ENCODE results near the gene SLC6A9.

Gene SLC6A9

GRCh38 chr1:44031252-44032169, at the start of gene SLC6A9:
Gene SLC6A9 (minus strand): TSS chr1:44031462. CDS start chr1:44024277, 7,185 bp downstream.
- peak; percentile 46 for DNase-seq

- no peak for DNase-seq
Measured at GRCh38 chr1:44079566-44079965, 48.3 kb upstream of the SLC6A9 start.

DNA sequence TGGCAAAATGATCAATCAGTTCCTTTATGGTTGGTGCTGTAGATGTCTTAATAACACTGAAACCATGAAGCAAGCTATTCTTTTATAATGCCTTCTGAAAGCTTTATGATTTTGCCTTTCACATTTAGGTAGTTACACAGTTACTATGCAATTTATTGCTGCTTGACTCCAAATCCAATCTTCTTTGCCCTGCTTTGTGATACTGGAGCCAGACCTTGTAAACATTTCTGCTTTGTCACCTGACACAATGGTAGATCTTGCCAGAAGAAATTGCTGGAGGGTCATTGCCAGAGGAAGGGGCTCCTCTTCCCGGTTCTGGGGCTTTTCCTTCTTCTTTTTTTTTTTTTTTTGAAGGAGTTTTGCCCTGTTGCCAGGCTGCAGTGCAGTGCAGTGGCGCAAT, 46.8 kb upstream of the SLC6A9 start:
- DNase-seq: no peak

GRCh38 chr1:44077421-44077820, 46.2 kb upstream of the SLC6A9 start:
- no peak for DNase-seq

GRCh38 chr1:44076066-44076465, 44.8 kb upstream of the SLC6A9 start:
- DNase-seq: no peak

DNA sequence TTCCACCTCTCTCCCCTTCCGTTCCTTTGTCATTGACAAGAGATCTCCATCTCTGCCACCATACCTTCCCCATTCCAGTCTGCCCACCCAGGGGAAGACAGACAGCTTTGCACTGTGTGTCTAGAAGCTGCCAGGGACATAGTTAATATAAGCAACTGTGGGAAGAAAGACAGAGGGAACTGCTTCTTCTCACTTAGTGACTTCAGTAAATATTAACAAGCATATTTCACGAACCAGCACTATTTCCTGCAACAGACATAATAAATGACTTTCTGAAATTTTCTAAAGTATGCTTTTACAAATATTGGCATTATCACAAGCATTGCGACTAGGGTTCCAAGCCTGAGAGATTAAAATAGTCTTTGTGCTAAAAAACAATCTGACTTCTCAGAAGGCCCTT, 43.2 kb upstream of the SLC6A9 start:
- DNase-seq: no peak

- no peak for DNase-seq
Measured at GRCh38 chr1:44073528-44073927, 42.3 kb upstream of the SLC6A9 start.

DNA sequence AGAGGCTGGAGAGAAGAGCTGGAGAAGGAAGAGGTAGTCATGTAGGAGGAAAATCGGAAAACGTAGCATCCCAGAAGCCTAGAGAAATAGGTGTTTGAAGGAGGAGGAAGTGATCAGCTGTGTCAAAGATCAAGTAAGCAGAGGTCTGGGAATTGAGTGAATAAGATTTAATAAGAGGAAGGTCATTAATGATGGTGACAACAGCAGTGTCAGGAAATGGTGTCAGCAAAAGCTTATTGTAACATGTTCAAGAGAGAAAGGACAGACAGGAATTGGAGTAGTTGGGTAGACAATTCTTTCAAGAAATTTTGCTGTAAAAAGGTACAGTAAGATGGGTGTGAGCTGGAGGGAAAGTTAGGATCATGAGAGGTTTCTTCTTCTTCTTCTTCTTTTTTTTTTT, 41.6 kb upstream of the SLC6A9 start:
- DNase-seq: no peak

GRCh38 chr1:44072204-44072603, 40.9 kb upstream of the SLC6A9 start:
- no peak for DNase-seq

DNA sequence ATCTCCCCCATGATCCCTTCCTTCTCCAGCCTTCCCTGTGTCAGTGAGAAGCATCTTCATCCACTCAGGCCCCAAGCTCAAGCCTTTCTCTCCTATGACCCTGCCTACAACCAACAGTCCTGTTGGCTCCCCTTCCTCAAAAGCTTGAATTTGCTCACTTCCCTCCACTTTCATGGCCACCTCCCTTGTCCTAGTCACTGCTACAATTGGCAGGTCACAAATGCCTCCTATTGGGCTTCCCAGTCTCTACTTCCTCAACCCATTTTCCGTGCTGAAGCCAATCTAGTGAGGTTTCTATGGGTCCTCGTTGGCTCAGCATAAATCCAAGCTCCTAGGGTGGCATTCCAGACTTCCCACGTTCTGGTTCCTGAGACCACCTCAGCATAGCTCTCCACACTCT, 40.2 kb upstream of the SLC6A9 start:
- DNase-seq: no peak

DNA sequence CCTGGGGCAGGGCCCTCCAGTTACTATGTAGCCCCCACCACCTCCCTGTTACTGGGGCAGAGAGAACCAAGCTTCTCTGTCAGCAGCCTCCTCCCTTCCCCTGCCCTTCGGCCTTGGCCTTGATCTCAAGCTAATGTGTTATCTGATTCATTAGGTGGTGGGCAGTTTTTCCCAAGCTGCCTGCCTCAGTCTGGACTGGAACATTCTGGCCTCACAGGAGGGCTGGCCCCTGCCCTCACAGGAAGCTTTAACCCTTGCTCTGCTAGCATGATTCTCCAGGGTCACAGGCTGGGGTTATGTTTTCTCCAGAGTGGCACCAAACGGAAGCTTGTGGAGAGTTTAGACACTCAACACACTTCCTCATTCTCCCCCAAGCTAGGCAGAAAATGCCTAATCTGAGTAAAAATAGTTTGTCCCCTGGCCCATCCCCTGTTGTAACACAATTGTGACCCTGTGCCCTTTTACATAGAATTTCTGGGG, 37.2 kb upstream of the SLC6A9 start:
- no peak for DNase-seq

DNA sequence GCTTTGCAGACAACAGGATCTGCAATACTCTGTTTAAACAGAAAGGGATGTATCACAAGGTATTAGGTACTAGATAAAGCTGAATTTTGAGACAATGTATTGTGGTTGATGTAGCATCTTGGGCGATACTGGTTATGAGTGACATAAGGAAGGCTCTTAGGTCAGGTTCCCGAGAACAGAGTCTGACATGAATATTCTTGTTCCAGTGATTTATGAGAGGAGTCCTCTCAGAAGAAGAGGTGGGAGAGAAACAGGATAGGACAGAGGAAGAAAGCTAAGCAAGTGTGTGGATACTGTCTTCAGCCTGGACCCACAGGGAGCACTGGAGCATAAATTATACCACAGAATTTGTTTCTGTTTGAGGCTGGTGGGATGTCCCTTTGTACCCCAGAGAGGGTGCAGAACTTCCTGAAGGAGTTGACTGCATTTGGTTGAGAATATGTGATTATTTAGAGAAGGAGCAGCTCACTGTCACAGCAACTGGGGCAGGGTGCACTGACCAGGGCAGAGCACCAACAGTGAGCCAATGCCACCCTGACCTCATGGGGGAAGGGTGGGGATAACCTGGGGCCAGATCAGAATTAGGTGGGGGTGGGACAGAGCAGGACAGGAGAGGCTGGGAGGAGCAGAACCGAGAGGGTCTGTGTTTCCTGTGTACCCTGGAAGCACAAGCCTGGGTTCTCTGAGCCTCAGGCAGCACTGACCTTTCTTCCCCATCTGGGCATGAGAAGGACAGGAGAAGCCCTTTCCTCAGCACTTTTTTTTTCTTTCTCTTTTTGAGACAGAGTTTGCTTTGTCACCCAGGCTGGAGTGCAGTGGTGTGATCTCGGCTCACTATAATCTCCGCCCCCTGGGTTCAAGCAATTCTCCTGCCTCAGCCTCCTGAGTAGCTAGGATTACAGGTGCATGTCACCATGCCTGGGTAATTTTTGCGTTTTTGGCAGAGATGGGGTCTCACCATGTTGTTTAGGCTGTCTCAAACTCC, 36.3 kb upstream of the SLC6A9 start:
- no peak for DNase-seq

DNA sequence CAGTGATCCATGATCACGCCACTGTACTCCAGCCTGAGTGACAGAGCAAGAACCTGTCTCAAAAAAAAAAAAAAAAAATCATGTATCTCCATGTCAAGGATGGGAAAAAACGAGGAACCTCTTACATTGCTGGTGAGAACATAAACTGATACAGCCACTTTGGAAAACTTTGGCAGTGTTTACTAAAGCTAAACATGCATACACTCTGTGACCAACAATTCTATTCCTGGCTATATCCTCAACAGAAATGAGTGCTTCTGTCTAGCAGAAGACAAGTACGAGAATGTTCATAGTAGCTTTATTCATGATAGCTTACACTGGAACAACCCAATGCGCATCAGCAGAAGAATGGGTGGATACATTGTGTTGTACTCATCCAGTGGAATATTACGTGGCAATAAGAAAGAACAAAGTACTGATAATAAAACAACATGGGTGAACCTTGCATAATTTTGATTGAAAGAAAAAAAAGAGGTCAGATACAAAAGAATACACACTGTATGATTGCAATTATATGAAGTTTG, 31.5 kb upstream of the SLC6A9 start:
- DNase-seq: no peak

GRCh38 chr1:44061857-44062256, 30.6 kb upstream of the SLC6A9 start:
- no peak for DNase-seq

GRCh38 chr1:44060830-44061267, 29.6 kb upstream of the SLC6A9 start:
- no peak for DNase-seq

GRCh38 chr1:44059664-44060355, 28.5 kb upstream of the SLC6A9 start:
- no peak for DNase-seq

DNA sequence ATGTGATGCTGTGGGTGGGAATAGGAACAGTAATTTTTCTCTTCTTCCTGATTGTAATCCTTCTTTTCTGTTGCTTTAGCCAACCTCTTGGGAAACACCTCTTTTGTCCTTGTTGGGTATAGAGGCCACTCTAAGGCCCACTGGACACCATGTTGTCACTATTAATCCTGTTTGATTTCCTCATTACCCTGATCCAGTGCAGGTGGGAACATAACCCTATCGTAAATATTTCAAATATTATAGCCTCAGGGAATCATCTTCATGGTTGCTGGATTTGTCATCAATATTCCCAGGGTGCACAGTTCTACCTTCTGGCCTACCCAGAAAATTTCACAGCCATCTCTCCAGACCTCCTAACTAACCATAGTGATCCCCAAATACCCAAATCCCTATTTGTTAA, 27.9 kb upstream of the SLC6A9 start:
- DNase-seq: no peak

- DNase-seq: no peak
Measured at GRCh38 chr1:44057293-44057692, 26.0 kb upstream of the SLC6A9 start.

DNA sequence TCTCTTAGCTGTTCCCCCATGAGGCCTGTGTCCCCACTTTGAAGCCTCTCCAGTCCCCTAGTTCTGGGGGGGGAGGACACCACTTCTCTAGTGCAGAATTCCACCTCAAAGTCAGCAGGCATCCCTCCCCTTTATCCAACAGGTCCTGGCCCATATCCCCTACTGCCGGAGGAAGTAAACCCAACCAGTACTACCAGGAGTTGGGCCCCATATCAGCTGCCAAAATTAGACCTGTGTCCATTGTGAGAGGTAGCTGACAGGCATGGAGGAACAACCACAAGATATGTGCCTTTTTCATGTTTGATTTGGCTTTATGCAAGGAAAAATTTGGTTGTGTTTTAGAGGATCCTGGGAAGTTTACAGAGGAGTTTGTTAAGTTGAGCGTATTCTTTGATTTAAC, 22.1 kb upstream of the SLC6A9 start:
- no peak for DNase-seq

GRCh38 chr1:44050261-44050660, 19.0 kb upstream of the SLC6A9 start:
- no peak for DNase-seq

GRCh38 chr1:44049839-44050238, 18.6 kb upstream of the SLC6A9 start:
- DNase-seq: no peak

- no peak for DNase-seq
Measured at GRCh38 chr1:44048532-44049215, 17.4 kb upstream of the SLC6A9 start.
